GM18868 (cell line): ENCODE data around the gene CACNA1S.

ENCODE experiments used
- ATAC-seq: cut with Tn5 transposase; IDR thresholded peaks from one replicate; pipeline ENCODE4 v1.9.1; 2021; ENCODE audit warnings: mild to moderate bottlenecking, moderate library complexity; ENCODE audit not compliant: unreplicated experiment

CACNA1S gene

DNA sequence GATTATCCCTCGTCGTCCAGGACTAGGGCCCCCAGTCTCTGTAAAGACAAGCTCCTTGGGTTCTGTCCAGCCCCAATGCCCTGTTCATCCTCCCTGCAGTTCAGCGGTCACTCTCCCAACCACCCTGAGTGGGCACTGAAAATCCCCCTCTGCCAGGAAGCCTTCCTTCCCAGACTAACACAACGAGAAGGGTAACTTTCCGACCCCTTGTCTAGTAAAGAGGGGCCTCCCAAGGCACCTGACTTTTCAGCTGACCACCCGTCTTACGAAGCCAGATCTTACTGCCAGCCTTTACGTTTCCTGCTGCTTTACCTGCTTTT, 28.7 kb upstream of the CACNA1S start:
- no peak for ATAC-seq

DNA sequence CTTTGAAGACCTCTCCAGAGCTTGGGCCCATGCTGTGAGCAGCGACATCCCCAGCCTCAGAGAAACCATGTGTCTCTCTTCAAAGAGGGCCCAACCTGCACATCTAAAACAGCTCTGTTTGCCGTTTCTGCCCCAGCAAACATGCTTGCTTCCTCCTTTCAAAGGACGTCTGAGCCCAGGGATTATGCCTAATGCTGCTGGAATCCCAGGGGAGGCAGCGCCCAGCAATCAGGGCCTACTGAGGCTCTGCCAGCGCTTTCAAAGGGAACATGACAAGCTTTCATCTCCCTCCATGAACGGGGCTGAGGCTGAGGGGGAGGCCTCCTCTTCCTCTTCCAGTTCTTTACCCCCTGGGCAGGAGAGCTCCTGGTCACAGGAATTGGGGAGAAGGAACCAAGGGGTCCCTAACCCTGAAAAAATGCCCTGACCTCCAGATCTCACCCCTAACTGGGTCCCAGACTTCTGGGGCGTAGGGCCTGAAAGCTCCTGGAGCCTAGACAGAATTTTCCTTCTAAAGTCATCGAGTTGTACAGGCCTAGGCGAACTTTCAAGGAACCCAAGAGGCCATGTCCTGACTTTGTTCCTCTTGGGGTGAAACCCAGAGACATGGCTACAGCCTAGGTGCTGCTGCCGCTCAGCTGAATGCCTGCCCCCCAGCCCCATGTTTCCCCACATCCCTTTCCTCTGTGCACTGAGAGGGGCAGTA, 28.2 kb upstream of the CACNA1S start:
- ATAC-seq = no peak

DNA sequence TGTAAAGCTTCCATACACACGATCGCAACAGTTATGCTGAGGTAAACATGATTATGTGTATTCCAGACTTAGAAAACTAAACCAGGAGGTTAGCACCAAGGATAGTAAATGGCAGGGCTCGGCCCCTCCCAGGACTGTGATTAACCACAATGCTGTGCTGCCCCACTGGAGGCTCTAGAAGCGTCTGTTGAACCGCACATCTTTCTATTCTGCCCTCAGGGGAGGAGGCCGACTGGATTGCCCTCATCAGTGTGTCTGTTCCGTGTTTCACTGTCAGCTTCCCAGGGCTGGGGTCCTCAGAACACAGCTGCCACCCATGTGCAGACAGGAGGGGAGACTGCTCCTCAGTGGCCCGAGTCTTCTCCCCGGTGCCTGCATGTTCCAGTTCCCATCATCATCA, 27.5 kb upstream of the CACNA1S start:
- ATAC-seq = no peak

DNA sequence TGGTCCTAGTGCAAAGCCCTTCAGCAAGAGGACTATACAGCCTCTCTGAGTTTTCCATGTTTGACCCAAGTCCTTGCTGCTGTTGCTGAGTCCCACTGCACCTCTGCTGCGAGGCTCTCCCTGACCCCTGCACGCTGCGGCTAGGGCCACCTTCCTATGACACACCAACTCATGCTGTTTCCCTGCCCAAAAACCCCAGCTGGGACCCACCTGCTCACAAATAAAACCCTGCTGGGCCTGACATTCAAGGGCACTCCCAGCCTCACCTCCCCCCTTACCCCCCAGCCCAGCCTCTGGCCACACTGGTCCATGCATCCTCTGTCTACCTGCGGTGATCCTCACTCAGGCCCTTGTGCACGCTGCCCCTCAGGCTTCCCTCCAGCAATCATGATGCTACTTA, 27.1 kb upstream of the CACNA1S start:
- no peak for ATAC-seq

DNA sequence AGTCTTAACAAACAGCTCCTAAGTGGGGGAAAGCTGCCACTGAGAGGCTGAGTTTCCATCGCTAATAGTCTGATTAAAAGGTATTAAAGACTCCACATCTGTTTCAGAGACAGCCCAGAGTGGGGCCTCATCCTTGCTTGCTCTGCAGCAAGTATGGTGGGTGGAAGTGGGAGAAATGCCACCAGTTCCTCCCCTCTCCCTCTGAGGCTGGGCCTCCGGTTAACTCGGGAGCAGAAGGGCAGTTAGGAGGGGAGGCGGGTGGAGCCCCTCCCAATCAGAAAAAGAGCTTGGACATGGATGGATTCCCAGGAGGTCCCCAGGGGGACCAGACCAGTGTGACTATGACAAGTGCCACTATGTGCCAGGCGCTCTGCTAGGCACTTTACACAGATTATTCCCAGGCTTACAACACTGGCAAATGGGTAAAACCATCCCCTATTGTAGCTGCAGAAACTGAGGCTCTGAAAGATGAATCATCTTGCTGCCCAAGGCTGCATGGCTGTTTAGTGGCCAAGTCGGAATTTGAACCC, 26.1 kb upstream of the CACNA1S start:
- no peak for ATAC-seq

DNA sequence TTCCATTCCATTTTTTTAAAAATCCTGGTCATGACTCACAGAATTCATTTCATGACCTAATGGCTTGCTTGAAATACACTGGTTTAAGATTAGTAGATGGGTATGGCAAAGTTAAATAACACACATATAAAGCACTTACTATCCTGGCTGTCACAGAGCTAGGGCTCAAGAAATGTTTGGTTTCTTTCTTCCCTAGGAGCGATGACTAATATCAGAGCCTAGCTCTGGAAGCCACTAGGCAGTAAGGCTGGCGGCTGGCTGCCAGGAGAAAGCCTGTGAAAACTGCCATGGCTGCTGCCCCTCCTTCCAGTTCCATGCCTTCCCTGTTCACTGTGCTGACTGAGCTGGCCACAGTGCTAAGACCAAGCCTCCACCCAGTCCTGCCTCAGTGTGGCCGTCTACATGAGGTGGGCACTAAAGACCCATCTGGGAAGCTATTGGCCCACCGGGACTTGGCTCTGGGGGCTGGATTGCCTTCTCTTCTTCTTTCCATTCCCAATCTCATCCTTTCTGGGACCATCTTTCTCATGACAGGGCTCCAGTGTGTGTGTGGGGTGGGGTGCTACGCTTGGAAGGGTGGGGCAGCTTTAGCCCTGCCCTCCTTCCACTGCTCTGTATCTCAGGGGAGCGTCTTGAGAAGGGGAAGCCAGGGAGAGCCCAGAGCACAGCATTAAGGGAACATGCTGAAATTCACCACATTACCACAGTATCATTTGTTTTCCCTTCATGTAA, 25.5 kb upstream of the CACNA1S start:
- no peak for ATAC-seq

DNA sequence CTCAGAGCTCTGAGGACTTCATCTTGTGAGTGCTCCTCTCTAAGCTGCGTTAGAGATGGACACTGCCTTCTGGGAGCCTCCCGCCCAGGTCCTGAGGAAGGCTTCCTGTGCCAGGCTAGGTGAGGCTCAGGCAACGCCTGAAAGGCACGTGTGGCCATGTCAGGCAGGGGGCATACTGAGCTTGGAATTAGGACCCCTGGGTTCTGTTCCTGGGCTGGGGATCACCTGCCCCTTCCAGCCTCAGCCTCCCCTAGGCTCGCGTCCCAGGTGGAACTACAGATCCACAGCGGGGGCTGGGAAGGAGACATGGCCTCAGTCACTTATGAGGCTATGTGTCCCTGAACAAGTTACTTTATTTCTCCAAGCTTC, 24.8 kb upstream of the CACNA1S start:
- no peak for ATAC-seq

DNA sequence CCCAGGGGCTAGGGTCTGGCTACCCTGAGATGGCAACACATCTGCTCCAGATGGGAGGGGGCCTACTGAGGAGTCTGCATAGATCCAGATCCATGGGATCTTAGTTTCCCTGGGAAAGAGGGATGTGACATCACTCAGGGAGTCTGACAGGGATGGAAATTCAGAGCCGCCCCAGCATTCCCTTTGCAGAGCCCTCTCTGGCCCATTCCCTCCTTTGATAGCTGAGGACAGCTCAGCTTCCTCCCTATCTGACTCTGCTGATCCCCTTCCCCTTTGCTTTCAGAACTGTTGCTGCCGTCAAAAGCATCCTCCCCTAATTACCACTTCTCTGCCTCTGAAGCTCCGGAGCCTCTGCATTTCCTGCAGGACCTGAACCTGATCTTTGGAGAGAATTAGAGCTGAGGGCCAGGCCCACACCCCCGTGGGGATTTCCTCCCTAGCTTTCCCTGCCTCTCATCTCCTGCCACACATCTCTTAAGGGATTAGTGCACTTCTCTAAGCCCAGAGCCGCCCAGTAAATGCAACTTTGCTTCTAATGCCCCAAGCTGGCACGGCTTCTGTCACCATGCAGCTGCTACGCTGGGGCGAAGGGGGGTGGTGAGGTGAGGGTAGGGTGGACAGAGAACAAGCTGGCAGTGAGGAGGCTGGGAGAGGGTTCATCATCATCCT, 24.3 kb upstream of the CACNA1S start:
- ATAC-seq = no peak

DNA sequence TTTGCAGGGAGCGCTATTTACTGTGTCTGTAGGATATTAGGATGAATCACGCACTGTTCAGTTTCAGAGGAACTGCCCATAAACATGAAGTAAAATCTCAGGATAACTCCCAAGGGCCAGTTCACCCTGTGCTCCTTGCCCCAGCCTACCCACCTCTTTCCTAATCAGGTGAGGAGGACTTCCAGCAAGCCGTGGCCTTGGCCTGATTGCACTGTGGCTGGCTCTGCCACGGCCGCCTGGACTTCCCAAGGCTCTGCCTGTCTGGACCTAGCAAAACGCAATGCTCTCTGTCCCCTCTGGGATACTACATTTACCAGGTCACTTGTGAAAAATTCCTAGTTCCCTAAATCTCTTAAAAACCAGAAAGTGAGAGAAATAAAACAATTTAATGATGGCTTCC, 22.2 kb upstream of the CACNA1S start:
- no peak for ATAC-seq

DNA sequence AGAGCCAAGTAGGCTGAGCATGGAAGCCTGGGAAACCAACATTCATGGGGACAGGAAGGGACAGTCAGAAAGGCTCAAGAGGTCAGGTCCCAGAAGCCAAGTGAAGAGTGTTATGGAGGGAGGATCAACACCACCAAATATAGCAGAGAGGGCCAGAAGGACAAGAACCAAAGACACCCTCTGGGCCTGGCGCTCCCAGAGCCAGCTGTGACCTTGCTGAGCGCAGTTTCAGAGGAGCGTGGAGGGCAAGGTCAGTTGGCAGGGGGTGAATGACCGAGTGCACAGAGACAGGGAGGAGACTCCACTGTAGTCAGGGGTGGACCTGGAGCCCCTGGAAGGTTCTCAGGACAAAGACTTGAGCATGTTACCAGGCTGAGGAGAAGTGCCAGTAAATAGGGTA, 19.2 kb upstream of the CACNA1S start:
- ATAC-seq = no peak

DNA sequence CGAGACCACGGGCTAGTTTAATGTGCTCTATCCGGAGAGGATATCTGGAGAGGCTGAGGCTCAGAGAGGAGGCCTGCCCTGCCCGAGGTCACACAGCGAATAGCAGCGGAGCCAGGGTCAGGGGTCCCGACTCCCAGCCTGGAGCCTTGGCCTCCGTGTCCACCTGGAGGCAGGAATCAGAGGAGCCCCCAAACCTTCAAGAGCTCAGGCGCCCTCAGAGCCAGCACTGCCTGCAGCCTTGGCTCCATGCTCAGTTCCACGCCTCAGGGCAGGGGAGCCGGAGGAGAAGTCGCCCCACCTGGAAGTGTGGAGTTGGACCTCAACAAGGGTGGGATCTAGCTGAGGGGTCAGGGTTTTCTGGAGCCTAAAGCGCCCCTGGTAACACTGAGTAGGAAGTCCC, 16.7 kb upstream of the CACNA1S start:
- no peak for ATAC-seq

DNA sequence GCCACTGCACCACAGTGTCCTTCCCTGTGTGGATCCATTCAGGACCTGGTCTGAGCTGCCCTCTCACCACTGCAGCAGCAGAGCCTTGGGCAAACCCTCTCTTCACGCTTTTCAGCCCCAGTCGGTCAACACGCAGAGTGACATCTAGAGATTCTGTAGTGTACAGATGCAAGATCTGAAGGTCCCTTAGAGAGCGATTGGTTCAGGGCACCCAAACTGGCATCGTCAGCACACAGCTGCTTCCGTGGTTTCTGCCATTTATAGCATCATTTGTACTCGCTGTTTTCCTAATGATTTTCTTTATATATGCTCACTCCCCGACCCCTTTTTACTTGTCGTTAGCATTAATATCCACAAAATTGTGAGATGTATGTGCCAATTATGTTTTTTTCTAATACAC, 16.2 kb upstream of the CACNA1S start:
- ATAC-seq = no peak

DNA sequence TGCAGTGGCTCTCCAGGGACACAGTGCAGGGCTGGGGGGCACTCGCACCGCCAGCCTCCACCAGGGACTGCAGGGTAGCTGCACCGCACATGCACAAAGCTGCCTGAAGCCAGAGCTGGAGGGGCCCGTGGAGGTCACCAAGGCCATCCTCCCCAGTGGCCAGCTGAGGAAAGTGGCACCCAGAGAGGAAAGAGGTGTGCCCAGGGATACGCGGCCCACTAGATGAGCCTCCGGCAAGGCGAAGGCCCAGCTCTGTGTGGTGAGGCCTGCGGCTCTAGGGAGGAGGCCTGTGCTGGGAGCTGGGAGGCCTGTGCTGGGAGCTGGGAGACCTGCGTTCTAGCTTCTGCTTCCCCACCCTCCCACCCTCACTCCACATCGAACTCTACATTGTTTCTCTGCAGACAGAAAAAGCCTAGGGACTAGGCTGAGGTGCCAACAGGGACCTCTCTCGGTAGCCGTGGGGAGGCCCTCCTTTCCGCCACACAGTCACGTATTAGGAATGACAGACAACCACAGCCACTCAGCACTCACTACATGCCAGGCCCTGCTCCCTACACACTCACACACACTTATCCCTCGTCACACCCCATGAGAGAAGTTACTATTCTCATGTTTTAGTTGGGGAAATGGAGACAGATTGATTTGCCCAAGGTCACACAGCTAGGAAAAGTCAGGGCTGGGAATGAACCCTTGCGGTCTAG, 15.7 kb upstream of the CACNA1S start:
- ATAC-seq = no peak

DNA sequence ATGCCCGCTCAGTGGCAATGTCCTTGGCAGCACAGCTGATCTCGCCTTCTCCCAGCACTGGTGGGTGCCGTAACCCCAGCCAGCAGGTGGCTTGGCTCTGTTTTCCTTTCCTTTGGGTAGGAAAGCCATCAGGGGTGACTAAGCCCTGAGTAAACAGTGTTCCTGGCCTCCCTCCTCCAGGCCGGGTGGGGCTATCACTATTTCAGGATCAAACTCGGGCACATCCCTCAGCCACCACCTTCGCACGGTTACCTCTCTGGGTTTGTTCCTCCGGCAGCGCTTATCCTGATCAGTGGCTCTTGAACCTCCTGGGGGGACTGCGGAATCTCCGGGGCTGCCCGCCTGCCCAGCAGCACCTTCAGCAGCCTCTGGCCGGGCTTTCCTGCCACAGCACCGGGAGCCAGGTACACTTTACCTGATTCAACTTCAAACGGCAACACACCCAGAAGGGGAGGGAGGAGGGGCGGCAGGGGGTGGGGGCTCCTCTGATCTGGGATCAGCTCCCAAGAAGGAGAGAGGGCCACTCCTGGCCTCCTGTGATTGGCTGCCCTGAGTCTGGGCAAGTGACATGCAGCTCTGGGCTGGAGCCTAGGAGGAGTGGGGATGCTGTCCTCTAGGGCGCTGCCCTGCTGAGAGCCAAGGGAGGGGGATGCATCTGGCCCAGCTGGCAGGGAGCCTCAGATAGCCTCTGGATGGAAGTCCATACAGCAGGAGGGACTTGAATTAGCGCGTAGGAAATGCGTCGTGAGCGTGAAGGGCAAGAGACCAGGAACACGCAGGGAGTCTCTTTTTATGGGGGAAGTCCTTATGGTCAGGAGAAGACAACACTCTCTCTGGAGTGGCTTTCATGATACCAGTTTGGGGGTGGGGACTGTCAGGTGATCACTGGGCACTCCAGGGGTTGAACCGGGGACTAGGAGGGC, 14.9 kb upstream of the CACNA1S start, which contains the start of gene ASCL5:
TSS of gene ASCL5 (minus strand) at position 353 of the 923 bp plus-strand sequence. CDS start 11,812 bp downstream, outside the sequence.
- no peak for ATAC-seq

DNA sequence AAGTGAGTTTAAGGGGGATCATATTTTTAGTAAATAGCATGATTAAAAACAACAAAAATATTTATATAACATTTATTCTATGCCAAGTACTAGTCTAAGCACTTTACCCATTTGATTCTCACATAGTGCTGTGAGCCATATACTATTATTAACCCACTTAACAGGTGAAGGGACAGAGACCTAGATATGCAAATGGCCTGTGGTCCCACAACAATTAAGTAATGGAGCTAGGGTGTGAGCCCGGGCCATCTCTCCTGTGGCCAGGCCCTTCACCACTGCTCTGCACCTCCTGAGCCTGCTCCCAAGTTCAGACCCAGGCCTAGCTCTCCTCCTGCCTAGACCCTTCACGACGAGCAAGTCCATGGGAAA, 14.2 kb upstream of the CACNA1S start:
- no peak for ATAC-seq

DNA sequence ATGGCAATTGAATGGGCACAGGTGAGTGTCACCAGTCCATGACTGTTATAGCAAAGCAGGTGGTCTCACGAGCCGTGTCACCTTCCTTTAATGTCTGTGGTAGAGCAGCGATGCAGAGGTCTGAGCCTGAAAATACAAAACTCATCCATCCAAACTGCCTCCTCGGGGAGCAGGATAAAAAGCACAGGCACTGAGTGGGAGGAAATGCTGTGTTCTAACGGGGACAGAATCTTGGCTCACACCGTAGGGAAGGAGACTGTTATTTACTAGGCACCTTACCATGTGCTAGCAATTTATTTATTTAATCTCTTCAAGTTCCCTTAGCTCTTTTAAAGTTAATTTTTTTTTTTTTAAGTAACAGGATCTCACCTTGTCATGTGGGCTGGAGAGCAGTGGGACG, 13.6 kb upstream of the CACNA1S start:
- no peak for ATAC-seq

DNA sequence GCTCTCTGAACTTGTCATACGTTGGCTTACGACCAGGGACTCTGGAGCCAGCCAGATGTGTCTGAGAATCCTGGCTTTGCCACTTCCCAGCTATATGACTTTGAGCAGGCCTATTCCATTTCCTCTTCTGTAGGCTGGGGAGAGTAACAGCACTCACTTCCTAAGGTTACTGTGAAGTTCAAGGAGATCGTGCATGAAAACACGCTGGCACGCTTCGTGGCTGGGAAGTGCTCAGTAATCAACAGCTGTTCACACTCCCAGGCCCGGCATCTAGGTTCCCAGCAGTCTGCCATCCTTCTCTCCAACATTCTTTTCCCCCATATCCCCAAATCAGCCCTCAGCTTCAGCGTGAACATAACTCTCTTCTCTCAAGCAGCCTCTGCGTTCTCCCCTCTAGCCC, 12.8 kb upstream of the CACNA1S start:
- ATAC-seq = no peak

DNA sequence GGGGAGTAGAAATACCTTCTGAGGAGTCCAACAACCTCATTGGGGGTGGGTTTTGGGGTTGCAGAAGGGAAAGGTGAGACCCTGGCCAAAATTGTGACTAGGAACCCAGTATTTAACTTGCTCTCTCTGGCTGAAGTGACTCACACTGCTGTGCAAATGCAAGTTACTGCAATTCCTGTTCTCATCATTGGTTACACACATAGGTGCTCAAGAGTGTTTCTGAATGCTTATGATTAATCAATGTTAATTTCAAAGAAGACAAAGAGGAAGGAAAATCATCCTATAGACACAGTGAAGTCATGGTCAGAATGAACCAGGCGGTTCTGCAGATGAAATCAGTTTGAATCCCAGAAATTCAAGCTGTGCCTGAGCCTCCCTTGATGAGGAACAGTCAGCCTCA, 11.6 kb upstream of the CACNA1S start:
- ATAC-seq = no peak

DNA sequence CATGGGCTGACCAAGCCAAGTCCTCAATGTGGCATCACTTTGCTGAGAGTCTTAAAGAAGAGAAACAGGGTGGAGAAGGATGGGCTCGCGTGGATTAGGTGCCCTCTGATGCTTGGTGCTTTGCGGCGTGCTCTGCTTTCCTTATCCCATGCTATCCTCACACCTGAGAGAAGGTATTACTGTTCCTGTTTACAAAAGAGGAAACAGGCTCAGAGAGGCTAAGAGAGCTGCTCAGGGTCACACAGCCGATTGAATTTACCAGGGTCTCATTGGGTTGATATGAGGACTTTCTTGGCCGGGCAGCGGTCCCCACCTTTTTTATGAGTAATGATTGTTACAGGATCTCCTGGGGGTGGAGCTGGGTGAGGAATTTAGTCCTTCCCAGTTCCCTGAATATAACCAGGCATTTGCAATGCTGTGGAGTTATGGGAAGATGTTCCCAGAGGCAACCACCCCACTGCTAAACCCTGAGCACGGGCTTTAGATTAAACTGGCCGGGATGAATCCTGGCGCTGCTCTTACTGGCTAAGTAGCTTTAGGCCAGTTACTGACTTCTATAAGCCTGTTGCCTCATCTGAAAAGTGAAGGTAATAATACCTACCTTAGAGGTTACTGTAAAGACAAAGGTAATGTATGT, 10.2 kb upstream of the CACNA1S start:
- no peak for ATAC-seq
